Choroid plexus epithelial cell (primary cell): ENCODE results near the gene CLEC18C.
"Not testable (repeated sequence)": the region's sequence is repeated elsewhere in the genome, so short reads cannot be mapped to it uniquely, and the experiment has no call there.

Experiments used
- DNase-seq: peaks from one replicate; pipeline ENCODE4 v3.0.0-alpha.2; 2010; ENCODE audit warnings: low read depth
- H3K4me3 ChIP-seq: 2 replicates; pipeline ENCODE4 v1.5.1; 2011; ENCODE audit warnings: low read depth, mild to moderate bottlenecking, control low read depth, low read length, moderate library complexity

Gene CLEC18C

DNA sequence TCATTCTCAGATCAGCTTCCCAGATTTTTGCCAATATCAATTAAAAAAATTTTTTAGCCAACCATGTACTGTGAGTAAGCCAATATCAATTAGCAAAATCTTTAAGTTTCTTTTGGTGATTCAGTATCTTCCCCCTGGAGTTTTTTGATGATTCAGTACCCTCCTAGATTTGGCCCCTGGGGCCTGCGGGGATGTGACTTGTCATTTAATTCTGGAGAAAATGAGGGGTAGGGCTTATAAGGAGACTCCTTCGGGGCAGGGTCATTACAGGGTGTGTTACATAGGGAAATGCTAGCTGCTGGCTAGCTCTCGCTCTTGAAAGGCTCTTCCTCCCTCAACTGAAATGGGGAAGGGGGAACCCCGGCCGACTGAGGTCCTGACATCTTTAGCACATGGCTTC, 17.0 kb downstream of the CLEC18C start:
- DNase-seq, H3K4me3 ChIP-seq: not testable (repeated sequence)

DNA sequence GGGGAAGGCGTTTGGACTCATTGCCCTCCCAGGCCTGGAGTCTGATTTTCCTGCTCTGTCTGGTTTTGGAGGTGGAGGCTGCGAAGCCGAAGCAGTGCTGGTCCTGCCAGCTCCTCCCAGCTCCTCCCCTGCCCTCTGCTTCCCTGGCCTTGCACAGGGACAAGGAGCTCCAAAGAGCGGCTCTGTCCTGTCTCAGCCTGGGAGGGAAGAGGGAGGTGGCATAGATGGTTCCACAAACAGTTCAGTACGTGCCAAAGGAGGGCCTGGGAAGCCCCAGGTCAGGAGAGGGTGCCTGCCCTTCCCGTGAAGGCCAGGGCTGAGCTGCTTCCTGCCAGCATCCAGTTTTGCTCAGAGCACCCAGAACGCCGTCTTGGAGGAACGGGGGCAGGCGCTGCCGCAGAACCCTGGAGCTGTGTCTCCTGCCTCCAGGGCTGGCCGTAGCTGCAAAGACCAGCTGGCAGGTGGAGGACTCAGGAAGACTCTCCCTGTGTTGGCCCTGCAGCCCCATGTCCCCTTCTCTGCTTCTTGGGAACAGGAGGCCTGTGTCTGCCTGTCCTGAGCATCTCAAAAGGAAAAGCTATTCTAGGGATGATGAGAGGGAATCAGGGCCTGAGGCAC, 23.2 kb downstream of the CLEC18C start:
- DNase-seq, H3K4me3 ChIP-seq: not testable (repeated sequence)

DNA sequence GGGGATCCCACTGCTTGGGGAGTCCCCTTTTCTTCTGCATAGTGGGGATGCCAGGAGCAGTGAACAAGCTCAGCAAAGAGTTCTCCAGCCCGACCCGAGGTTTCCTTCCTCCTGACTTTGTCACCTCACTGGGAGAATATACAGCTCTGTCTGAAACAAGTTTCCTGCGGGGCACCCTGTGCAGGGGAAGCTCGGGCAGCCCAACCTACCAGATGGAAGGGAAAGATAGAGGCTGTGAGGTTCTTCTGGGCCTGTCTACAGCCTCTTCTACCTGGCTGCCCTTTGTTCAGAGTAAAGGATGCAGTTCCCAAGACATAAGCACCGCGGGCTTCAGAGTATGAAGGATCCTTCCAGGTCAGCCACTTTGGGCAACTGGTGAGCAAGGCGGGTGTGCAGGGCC, 24.0 kb downstream of the CLEC18C start:
- DNase-seq, H3K4me3 ChIP-seq: not testable (repeated sequence)

DNA sequence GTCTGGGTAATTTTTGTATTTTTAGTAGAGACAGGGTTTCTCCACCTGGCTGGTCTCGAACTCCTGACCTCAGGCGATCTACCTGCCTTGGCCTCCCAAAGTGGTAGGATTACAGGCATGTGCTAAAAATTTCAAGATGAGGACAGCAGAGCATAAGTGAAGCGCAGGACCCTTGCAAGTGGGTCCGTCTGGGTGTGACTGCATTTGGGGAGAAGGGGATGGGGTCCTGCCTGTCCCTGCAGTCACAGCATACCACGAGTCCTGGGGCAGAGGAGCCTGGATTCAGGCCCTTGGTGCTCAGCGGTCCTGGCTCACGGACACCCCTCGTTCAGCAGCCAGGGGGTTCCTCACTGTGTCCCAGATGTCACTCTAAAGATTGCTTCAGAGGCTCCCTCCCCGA, 24.6 kb downstream of the CLEC18C start:
- not testable (repeated sequence) for DNase-seq, H3K4me3 ChIP-seq

- DNase-seq = peak; percentile 30
- not testable (repeated sequence) for H3K4me3 ChIP-seq
Observed at GRCh38 chr16:70198666-70199065, 25.1 kb downstream of the CLEC18C start.

GRCh38 chr16:70199170-70199569, 25.6 kb downstream of the CLEC18C start:
- not testable (repeated sequence) for H3K4me3 ChIP-seq, DNase-seq

- not testable (repeated sequence) for DNase-seq, H3K4me3 ChIP-seq
Observed at GRCh38 chr16:70200063-70200462, 26.5 kb downstream of the CLEC18C start.

GRCh38 chr16:70203508-70203907, 29.9 kb downstream of the CLEC18C start:
- DNase-seq, H3K4me3 ChIP-seq: not testable (repeated sequence)

- not testable (repeated sequence) for H3K4me3 ChIP-seq, DNase-seq
Observed at GRCh38 chr16:70204010-70204409, 30.4 kb downstream of the CLEC18C start.

- not testable (repeated sequence) for H3K4me3 ChIP-seq, DNase-seq
Observed at GRCh38 chr16:70204668-70205405, 31.2 kb downstream of the CLEC18C start.

GRCh38 chr16:70206382-70206781, 32.8 kb downstream of the CLEC18C start:
- not testable (repeated sequence) for H3K4me3 ChIP-seq, DNase-seq

GRCh38 chr16:70218586-70218985, 45.0 kb downstream of the CLEC18C start:
- H3K4me3 ChIP-seq, DNase-seq: not testable (repeated sequence)

DNA sequence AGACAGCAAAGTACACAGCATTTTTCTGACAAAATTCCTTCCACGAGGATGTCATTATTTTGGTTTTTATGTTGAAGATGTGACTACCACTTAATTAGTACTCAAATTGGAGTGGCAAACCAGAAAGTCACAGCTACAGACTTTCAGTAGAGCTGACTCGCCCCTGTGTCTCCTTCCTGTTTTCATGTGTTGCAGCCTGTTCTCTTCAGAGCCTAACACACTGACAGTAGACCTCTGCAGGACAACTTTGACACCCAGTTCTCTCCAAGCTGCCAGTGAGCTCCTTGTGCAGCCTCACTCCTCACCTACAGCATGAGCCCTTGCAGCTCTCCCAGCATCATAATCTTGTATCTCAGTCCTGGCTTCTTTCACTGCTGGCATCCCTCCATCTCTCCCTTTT, 49.0 kb downstream of the CLEC18C start:
- not testable (repeated sequence) for DNase-seq, H3K4me3 ChIP-seq

DNA sequence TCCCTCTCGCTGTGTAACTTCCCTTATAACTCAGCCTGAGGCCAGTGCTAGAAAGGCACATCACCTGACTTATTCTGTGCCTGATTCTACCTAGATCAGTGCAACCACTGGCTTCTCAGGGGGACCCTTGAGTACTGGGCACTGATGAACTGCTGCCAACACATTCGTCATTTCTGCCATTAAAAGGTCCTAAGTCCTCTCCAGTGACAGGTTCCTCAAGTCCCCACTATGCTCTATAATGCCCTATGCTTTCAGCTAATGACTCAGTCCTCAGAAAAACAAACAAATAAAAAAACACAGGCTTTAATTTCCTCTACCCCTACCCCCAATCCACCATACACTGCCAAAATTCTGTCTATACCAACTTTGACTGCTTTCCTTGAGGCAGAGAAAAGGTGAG, 49.6 kb downstream of the CLEC18C start:
- DNase-seq, H3K4me3 ChIP-seq: not testable (repeated sequence)

GRCh38 chr16:70223971-70224513, 50.5 kb downstream of the CLEC18C start:
- DNase-seq, H3K4me3 ChIP-seq: not testable (repeated sequence)

DNA sequence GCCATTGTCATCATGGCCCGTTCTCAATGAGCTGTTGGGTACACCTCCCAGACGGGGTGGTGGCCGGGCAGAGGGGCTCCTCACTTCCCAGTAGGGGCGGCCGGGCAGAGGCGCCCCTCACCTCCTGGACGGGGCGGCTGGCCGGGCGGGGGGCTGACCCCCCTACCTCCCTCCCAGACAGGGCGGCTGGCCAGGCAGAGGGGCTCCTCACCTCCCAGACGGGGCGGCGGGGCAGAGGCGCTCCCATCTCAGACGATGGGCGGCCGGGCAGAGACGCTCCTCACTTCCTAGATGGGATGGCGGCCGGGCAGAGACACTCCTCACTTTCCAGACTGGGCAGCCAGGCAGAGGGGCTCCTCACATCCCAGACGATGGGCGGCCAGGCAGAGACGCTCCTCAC, 51.1 kb downstream of the CLEC18C start:
- not testable (repeated sequence) for DNase-seq, H3K4me3 ChIP-seq

DNA sequence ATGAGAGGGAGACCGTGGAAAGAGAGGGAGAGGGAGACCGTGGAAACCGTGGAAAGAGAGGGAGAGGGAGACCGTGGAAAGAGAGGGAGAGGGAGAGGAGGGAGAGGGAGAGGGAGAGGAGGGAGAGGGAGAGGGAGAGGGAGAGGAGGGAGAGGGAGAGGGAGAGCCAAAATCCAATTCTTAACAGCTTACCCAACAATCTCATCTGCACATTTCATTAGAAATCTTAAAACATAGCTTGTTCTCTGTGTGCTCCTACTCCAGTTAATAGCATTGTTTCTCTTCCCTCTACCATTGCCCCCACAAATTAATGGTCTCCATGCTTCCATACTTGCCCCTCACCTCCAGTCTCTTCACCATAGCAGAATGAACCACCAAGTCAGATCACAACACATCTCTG, 51.8 kb downstream of the CLEC18C start:
- H3K4me3 ChIP-seq, DNase-seq: not testable (repeated sequence)

DNA sequence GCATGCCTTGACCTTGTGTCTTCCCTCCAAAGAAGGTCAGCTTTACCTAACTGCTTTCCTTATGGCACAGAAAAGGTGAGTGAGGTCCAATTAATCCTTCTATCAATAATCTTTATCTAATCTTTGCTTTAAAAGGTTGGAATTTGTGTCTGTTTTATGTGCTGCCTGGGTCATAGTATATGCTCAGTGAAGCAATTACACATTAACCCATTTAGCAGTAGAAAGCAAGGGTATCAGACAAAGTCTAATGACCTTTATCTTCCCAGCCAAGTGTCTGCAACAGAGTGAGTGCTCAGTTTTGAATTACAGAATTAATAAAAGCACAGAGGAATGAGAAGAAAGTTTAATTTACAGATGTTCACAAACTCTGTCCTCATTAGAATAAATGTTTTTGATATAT, 52.4 kb downstream of the CLEC18C start:
- not testable (repeated sequence) for DNase-seq, H3K4me3 ChIP-seq

- not testable (repeated sequence) for DNase-seq, H3K4me3 ChIP-seq
Observed at GRCh38 chr16:70231831-70232230, 58.2 kb downstream of the CLEC18C start.
